H1 (cell line): Measurements from ENCODE around the gene YAP1. TPM values are rescaled to one million over a fixed set of nuclear protein-coding genes. Genes with fewer than 3 reads are reported as not detected.

ENCODE experiments used
- CTCF ChIA-PET: fragments of 300-600 bp; sonication (Branson Sonifier 250); formaldehyde crosslinking; loops from one replicate; lab custom pipeline; 2021; ENCODE audit not compliant: partially characterized antibody; lab: Charles Lee
- POLR2A ChIA-PET: fragments of 300-600 bp; sonication (Branson Sonifier 250); formaldehyde crosslinking; loops from one replicate; lab custom pipeline; 2021; ENCODE audit warnings: inconsistent platforms; ENCODE audit not compliant: partially characterized antibody; lab: Charles Lee
- DNase-seq, 2 experiments: peaks; one replicate each; pipeline versions ENCODE4 v3.0.0 to v3.0.0-alpha.2; 2010 to 2022; ENCODE audit warnings: low spot score in 2 of 2, low read depth in 1 of 2, mixed read lengths in 1 of 2
- FAIRE-seq: peaks from 2 replicates; lab custom pipeline; 2011; peaks lifted over from hg19 to GRCh38; lab: Jason Lieb, UNC
- H2AFZ ChIP-seq: 2 replicates; pipeline ENCODE4 v1.8.1; 2012; ENCODE audit warnings: low read length, inconsistent platforms
- H2AK5ac ChIP-seq: 2 replicates; pipeline ENCODE4 v1.6.1; 2013; ENCODE audit warnings: low read depth, low read length
- H2BK120ac ChIP-seq: replicated peaks from 2 replicates; pipeline ENCODE3; 2013; ENCODE audit warnings: low read depth, low read length, inconsistent platforms
- H2BK12ac ChIP-seq: 2 replicates; pipeline ENCODE4 v1.6.1; 2013; ENCODE audit warnings: low read depth, low read length
- H2BK15ac ChIP-seq: 2 replicates; pipeline ENCODE4 v1.6.1; 2013; ENCODE audit warnings: low read length
- H2BK20ac ChIP-seq: 2 replicates; pipeline ENCODE4 v1.6.1; 2013; ENCODE audit warnings: low read length
- H2BK5ac ChIP-seq: 2 replicates; pipeline ENCODE4 v1.6.1; 2013; ENCODE audit warnings: low read depth, low read length
- H3K14ac ChIP-seq: 2 replicates; pipeline ENCODE4 v1.6.1; 2013; ENCODE audit warnings: inconsistent platforms; ENCODE audit not compliant: insufficient read length
- H3K18ac ChIP-seq: 2 replicates; pipeline ENCODE4 v1.6.1; 2013; ENCODE audit warnings: low read length; ENCODE audit errors: extremely low read depth
- H3K23ac ChIP-seq: 2 replicates; pipeline ENCODE4 v1.6.1; 2013; ENCODE audit warnings: inconsistent platforms; ENCODE audit not compliant: insufficient read length
- H3K23me2 ChIP-seq: 2 replicates; pipeline ENCODE4 v1.6.1; 2013; ENCODE audit warnings: low read depth, low read length
- H3K27ac ChIP-seq: 2 replicates; pipeline ENCODE4 v1.6.1; 2011; ENCODE audit warnings: low read depth, low read length, inconsistent platforms
- H3K27me3 ChIP-seq, 4 experiments: replicated peaks in 1 of 4; 1 replicate in 1 of 4; 2 replicates in 3 of 4; pipeline versions ENCODE4 v1.6.1 to v1.8.1; 2011 to 2013; ENCODE audit warnings: low read length in 3 of 4, mild to moderate bottlenecking in 3 of 4, inconsistent platforms in 2 of 4, mixed read lengths in 2 of 4, moderate library complexity in 1 of 4; ENCODE audit not compliant: control insufficient read depth in 3 of 4, insufficient read depth in 3 of 4; ENCODE audit errors: extremely low read depth in 1 of 4
- H3K36me3 ChIP-seq, 4 experiments: 2 replicates each; pipeline versions ENCODE4 v1.6.1 to v1.8.1; 2011 to 2013; ENCODE audit warnings: mild to moderate bottlenecking in 4 of 4, low read length in 3 of 4, moderate library complexity in 2 of 4, control low read depth in 1 of 4, inconsistent platforms in 1 of 4; ENCODE audit not compliant: insufficient read depth in 4 of 4, control insufficient read depth in 2 of 4
- H3K4ac ChIP-seq: replicated peaks from 2 replicates; pipeline ENCODE3; 2013; ENCODE audit warnings: low read length, low read depth, mixed read lengths, inconsistent platforms; ENCODE audit not compliant: insufficient read length
- H3K4me1 ChIP-seq, 4 experiments: replicated peaks in 1 of 4; 1 replicate in 1 of 4; 2 replicates in 3 of 4; pipeline versions ENCODE4 v1.6.1 to v1.8.1; 2011 to 2013; ENCODE audit warnings: low read length in 3 of 4, inconsistent platforms in 2 of 4, mixed read lengths in 1 of 4; ENCODE audit not compliant: insufficient read depth in 4 of 4, control insufficient read depth in 3 of 4
- H3K4me2 ChIP-seq, 2 experiments: 2 replicates each; pipeline versions ENCODE4 v1.6.1 to v1.8.1; 2011 to 2013; ENCODE audit warnings: low read depth in 2 of 2, low read length in 2 of 2, control low read depth in 1 of 2, inconsistent platforms in 1 of 2, mild to moderate bottlenecking in 1 of 2; ENCODE audit not compliant: insufficient read depth in 1 of 2
- H3K4me3 ChIP-seq, 4 experiments: fragments of 200-600, 300-600 bp in 1 of 4; sonication (generic), shearing (Covaris generic), sonication (Bioruptor Twin) in 1 of 4; 2 replicates each; pipeline versions ENCODE4 v1.5.1 to v1.8.1; 2011 to 2016; ENCODE audit warnings: low read length in 4 of 4, low read depth in 3 of 4, control low read depth in 2 of 4, inconsistent platforms in 2 of 4, mild to moderate bottlenecking in 2 of 4, mixed read lengths in 1 of 4, moderate library complexity in 1 of 4; ENCODE audit not compliant: insufficient read depth in 2 of 4; ENCODE audit errors: extremely low read depth in 1 of 4
- H3K56ac ChIP-seq: replicated peaks from 2 replicates; pipeline ENCODE3; 2013; ENCODE audit warnings: low read depth, mild to moderate bottlenecking, mixed read lengths, low read length, inconsistent platforms; ENCODE audit not compliant: insufficient read length
- H3K79me1 ChIP-seq: 2 replicates; pipeline ENCODE4 v1.6.1; 2013; ENCODE audit warnings: low read depth, low read length, control low read depth
- H3K79me2 ChIP-seq, 2 experiments: 2 replicates each; pipeline versions ENCODE4 v1.6.1 to v1.8.1; 2012 to 2013; ENCODE audit warnings: low read length in 2 of 2, mild to moderate bottlenecking in 2 of 2, inconsistent platforms in 1 of 2; ENCODE audit not compliant: insufficient read depth in 2 of 2, control insufficient read depth in 1 of 2
- H3K9ac ChIP-seq, 4 experiments: replicated peaks in 1 of 4; 1 replicate in 1 of 4; 2 replicates in 3 of 4; pipeline versions ENCODE4 v1.6.1 to v1.8.1; 2011 to 2013; ENCODE audit warnings: low read depth in 3 of 4, low read length in 3 of 4, control low read depth in 2 of 4, mild to moderate bottlenecking in 2 of 4, moderate library complexity in 2 of 4, inconsistent platforms in 1 of 4; ENCODE audit errors: extremely low read depth in 1 of 4
- H3K9me3 ChIP-seq, 2 experiments: 2 replicates each; pipeline versions ENCODE4 v1.6.1 to v1.8.1; 2012 to 2013; ENCODE audit warnings: mild to moderate bottlenecking in 2 of 2, moderate library complexity in 2 of 2, control low read depth in 1 of 2, inconsistent platforms in 1 of 2, low read depth in 1 of 2, low read length in 1 of 2, mixed read lengths in 1 of 2; ENCODE audit not compliant: insufficient read depth in 2 of 2
- H4K20me1 ChIP-seq, 2 experiments: replicated peaks in 1 of 2; 2 replicates each; pipeline versions ENCODE3 to v1.8.1; 2011 to 2013; ENCODE audit warnings: inconsistent platforms in 2 of 2, low read length in 2 of 2, mild to moderate bottlenecking in 1 of 2; ENCODE audit not compliant: insufficient read depth in 2 of 2, control insufficient read depth in 1 of 2
- H4K5ac ChIP-seq: 2 replicates; pipeline ENCODE4 v1.6.1; 2013; ENCODE audit warnings: low read length, low read depth, mixed read lengths, inconsistent platforms; ENCODE audit not compliant: insufficient read length
- H4K8ac ChIP-seq: 2 replicates; pipeline ENCODE4 v1.8.0; 2013; ENCODE audit warnings: mild to moderate bottlenecking, moderate library complexity, low read length, inconsistent platforms; ENCODE audit not compliant: insufficient read depth; ENCODE audit errors: extremely low read depth
- H4K91ac ChIP-seq: replicated peaks from 2 replicates; pipeline ENCODE3; 2013; ENCODE audit warnings: low read length, mixed read lengths, inconsistent platforms; ENCODE audit not compliant: insufficient read length
- CHD1 ChIP-seq: IDR thresholded peaks from 2 replicates; pipeline ENCODE4 v1.6.1; 2012; ENCODE audit warnings: low read depth, low read length, improper control_type of control experiment
- GABPA ChIP-seq: IDR thresholded peaks from 2 replicates; pipeline ENCODE4 v1.6.1; 2011; ENCODE audit warnings: mild to moderate bottlenecking, low read length, moderate library complexity, borderline replicate concordance; ENCODE audit not compliant: insufficient read depth
- ZNF274 ChIP-seq: IDR thresholded peaks from 2 replicates; pipeline ENCODE4 v1.7.0; 2012; ENCODE audit warnings: low read length, borderline replicate concordance; ENCODE audit errors: extremely low read depth
- WGBS, 2 experiments: shearing (Covaris generic) in 1 of 2; methylation state at CpG; one replicate each; pipeline versions ENCODE4 v1.1.6 to v1.1.7; 2013 to 2015; ENCODE audit warnings: low lambda C conversion rate in 2 of 2, mixed read lengths in 2 of 2, inconsistent platforms in 1 of 2, low coverage in 1 of 2, missing lambda C conversion rate in 1 of 2; ENCODE audit not compliant: insufficient replicate concordance in 2 of 2, insufficient coverage in 1 of 2, insufficient read length in 1 of 2; ENCODE audit errors: extremely low coverage in 1 of 2, missing lambda C conversion rate in 1 of 2; 5-methylcytosine and 5-hydroxymethylcytosine counted together
- polyA plus RNA-seq, 7 experiments: library from polyadenylated mRNA; depleted of rRNA in 3 of 7; stranded (reverse) in 5 of 7; unstranded in 2 of 7; fragments of >200 nt in 5 of 7; fragments of 200-250 nt in 2 of 7; gene quantifications; 1 replicate in 5 of 7; 2 replicates in 1 of 7; 4 replicates in 1 of 7; pipeline versions ENCODE4 v1.2.1 to v1.2.3, GENCODE V29; 2011 to 2013; ENCODE audit warnings: missing spikeins in 2 of 7, mixed read lengths in 2 of 7
- total RNA-seq: library from RNA; stranded (reverse); fragmentation: NEBNext Ultra II Directional; extraction: Animal tissue kit (Norgen Biotek cat#: 25700); gene quantifications from 2 replicates; pipeline ENCODE4 v1.2.1, GENCODE V29; 2021

YAP1 gene
- total and polyA plus RNA-seq, 2 of the 8 experiments (the other 6 are each of a cell fraction or from before 2014, with no cell fraction given), result 62.0 to 108 TPM

GRCh38 chr11:102166175-102167064, 56.2 kb downstream of the YAP1 start:
- no peak overlapping the region for H3K4me3 ChIP-seq
- H2AFZ ChIP-seq, result no peak overlapping the region
- FAIRE-seq (no peak), DNase-seq (no peak)
- no peak overlapping the region for H3K23ac ChIP-seq
- H3K4me1 ChIP-seq, result no peaks in the 10 kb centered on the region
- no peak overlapping the region for H3K4ac ChIP-seq
- no peak overlapping the region for H2BK15ac ChIP-seq
- H3K9ac ChIP-seq, result no peak overlapping the region
- H2BK5ac ChIP-seq, result no peak overlapping the region
- H3K23me2 ChIP-seq, result no peaks in the 10 kb centered on the region; the same call in 1 of the 2 replicates
- H4K91ac ChIP-seq, result no peak overlapping the region
- peaks cover 0 to 14% (median 3%) of the 10 kb centered on the region in 4 experiments; a peak in 3 of 8 replicates for H3K36me3 ChIP-seq
- peaks cover 0 to 49% of the 10 kb centered on the region in 2 experiments; a peak in 2 of 4 replicates for H3K79me2 ChIP-seq
- no peak overlapping the region for H3K56ac ChIP-seq
- no peak overlapping the region for H3K18ac ChIP-seq
- WGBS, 2 experiments, result 89% methylated on average over 6 of the region's 6 CpGs; no CpG with 5 or more reads in 1 of the 2 experiments
- H3K27me3 ChIP-seq, result no peaks in the 10 kb centered on the region; a peak in 1 of 7 replicates
- no peak overlapping the region for H3K4me2 ChIP-seq
- no peak overlapping the region for H4K8ac ChIP-seq
- no peaks in the 10 kb centered on the region for H3K79me1 ChIP-seq
- H4K5ac ChIP-seq, result no peak overlapping the region
- no peak overlapping the region for H2BK20ac ChIP-seq
- H3K14ac ChIP-seq, result no peak overlapping the region
- POLR2A ChIA-PET, result interaction anchor here (2.3 kb wide), 1 partner anchor 10 kb away, joined by 6 read pairs; no protein-coding TSS in a partner anchor
- H4K20me1 ChIP-seq, result no peaks in the 10 kb centered on the region
- H2AK5ac ChIP-seq, result no peak overlapping the region
- H2BK120ac ChIP-seq, result no peak overlapping the region
- CTCF ChIA-PET, result interaction anchor here (2.0 kb wide), 1 partner anchor 88 kb away, joined by 5 read pairs; no protein-coding TSS in a partner anchor
- H2BK12ac ChIP-seq, result no peak overlapping the region
- no peak overlapping the region for H3K27ac ChIP-seq
- H3K9me3 ChIP-seq, result no peaks in the 10 kb centered on the region
- TF ChIP-seq GABPA (no peak), ZNF274 (no peak), CHD1 (no peak)
